ENCODE measurements around the gene HHATL. TPM values are rescaled to one million over a fixed set of nuclear protein-coding genes. Genes with fewer than 3 reads are reported as not detected.

Gene HHATL
- total and polyA plus RNA-seq, 10 of the 15 experiments (the other 5 are each of a cell fraction or from before 2014, with no cell fraction given), result not detected

- ChIA-PET RAD21 (ENCODE audit: unreplicated experiment) (no interaction called here), CTCF (interaction anchor here (0.9 to 4.2 kb wide), 17 partner anchors 8 to 209 kb away, joined by 3 to 30 read pairs (median 4); partner anchors contain the start of gene SEC22C), POLR2A (no interaction called here), SMC1A (ENCODE audit: uncharacterized antibody, unreplicated experiment) (interaction anchor here (1.6 to 3.0 kb wide), 6 partner anchors 17 to 174 kb away, joined by 3 to 27 read pairs (median 6); partner anchors contain the start of gene SEC22C)
- no peaks in the 10 kb centered on the region for H3K27me3 ChIP-seq (replicated peaks in 1 of 2; ENCODE audit: control insufficient read depth in 2 of 2, insufficient read depth in 2 of 2, low read length in 1 of 2)
- H2AFZ ChIP-seq (ENCODE audit: control insufficient read depth, low read depth, low read length), result no peak overlapping the region
- H3K4me1 ChIP-seq (ENCODE audit: control insufficient read depth, insufficient read depth, low read length), result no peaks in the 10 kb centered on the region
- no peak overlapping the region for H3K27ac ChIP-seq (ENCODE audit: control insufficient read depth, insufficient read depth)
- no peaks in the 10 kb centered on the region for H3K9me3 ChIP-seq (replicated peaks; ENCODE audit: control insufficient read depth, insufficient read depth, low read length)
- WGBS (ENCODE audit: insufficient coverage, insufficient replicate concordance, low lambda C conversion rate, missing lambda C conversion rate), result 32% methylated on average over 8 of the region's 8 CpGs
- H3K4me2 ChIP-seq (ENCODE audit: control insufficient read depth, insufficient read depth), result no peak overlapping the region
- no peak overlapping the region for H3K9ac ChIP-seq (ENCODE audit: control insufficient read depth, insufficient read depth, low read length)
- BruUV-seq (replicated peaks), result no TSS peak
- in situ Hi-C loops (cut with MboI) (loop anchor here (10.0 kb wide), 1 partner anchor 171 kb away; no protein-coding TSS in a partner anchor), intact Hi-C loops (cut with micrococcal nuclease; ENCODE audit: unreplicated experiment) (loop anchor here (10.0 kb wide), 1 partner anchor 201 kb away; no protein-coding TSS in a partner anchor)
- no peak for ATAC-seq
- no peak for DNase-seq (ENCODE audit: low read depth, low spot score)
- H3K36me3 ChIP-seq (ENCODE audit: control insufficient read depth in 2 of 2, insufficient read depth in 2 of 2, low read length in 1 of 2), result no peaks in the 10 kb centered on the region
- H3K4me3 ChIP-seq, result no peak overlapping the region
- H4K20me1 ChIP-seq (ENCODE audit: control insufficient read depth, insufficient read depth), result no peaks in the 10 kb centered on the region
- no peak for FAIRE-seq
- no peaks in the 10 kb centered on the region for H3K79me2 ChIP-seq (ENCODE audit: control insufficient read depth, insufficient read depth, low read length)
- no peak for TF ChIP-seq MYB (IDR thresholded peaks at IDR 0.05; ENCODE audit: borderline replicate concordance, low read depth, low read length)
- TF ChIP-seq, protein P1, sequence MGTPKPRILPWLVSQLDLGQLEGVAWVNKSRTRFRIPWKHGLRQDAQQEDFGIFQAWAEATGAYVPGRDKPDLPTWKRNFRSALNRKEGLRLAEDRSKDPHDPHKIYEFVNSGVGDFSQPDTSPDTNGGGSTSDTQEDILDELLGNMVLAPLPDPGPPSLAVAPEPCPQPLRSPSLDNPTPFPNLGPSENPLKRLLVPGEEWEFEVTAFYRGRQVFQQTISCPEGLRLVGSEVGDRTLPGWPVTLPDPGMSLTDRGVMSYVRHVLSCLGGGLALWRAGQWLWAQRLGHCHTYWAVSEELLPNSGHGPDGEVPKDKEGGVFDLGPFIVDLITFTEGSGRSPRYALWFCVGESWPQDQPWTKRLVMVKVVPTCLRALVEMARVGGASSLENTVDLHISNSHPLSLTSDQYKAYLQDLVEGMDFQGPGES (IDR thresholded peaks at IDR 0.05), result no peak
- no peak for TF ChIP-seq TBL1XR1 (IDR thresholded peaks at IDR 0.05; ENCODE audit: low read depth, low read length)
- TF ChIP-seq, protein P2, sequence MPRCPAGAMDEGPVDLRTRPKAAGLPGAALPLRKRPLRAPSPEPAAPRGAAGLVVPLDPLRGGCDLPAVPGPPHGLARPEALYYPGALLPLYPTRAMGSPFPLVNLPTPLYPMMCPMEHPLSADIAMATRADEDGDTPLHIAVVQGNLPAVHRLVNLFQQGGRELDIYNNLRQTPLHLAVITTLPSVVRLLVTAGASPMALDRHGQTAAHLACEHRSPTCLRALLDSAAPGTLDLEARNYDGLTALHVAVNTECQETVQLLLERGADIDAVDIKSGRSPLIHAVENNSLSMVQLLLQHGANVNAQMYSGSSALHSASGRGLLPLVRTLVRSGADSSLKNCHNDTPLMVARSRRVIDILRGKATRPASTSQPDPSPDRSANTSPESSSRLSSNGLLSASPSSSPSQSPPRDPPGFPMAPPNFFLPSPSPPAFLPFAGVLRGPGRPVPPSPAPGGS (IDR thresholded peaks at IDR 0.05; ENCODE audit: borderline replicate concordance, insufficient read depth, low read depth, low read length, poor library complexity, severe bottlenecking), result no peak
- no peak for TF ChIP-seq CUX1 (IDR thresholded peaks at IDR 0.05; ENCODE audit: insufficient replicate concordance, low read depth, low read length)
- TF ChIP-seq CBFB (IDR thresholded peaks at IDR 0.05; ENCODE audit: low read depth), result no peak
- no peak for TF ChIP-seq BHLHE40 (IDR thresholded peaks at IDR 0.05; ENCODE audit: borderline replicate concordance in 1 of 2, low read depth in 2 of 2, low read length in 1 of 2)
- no peak for TF ChIP-seq ASH2L (IDR thresholded peaks at IDR 0.05; ENCODE audit: borderline replicate concordance, low read depth)
- no peak for TF ChIP-seq SIN3A (IDR thresholded peaks at IDR 0.05; ENCODE audit: low read depth, low read length)
- TF ChIP-seq, protein P3, sequence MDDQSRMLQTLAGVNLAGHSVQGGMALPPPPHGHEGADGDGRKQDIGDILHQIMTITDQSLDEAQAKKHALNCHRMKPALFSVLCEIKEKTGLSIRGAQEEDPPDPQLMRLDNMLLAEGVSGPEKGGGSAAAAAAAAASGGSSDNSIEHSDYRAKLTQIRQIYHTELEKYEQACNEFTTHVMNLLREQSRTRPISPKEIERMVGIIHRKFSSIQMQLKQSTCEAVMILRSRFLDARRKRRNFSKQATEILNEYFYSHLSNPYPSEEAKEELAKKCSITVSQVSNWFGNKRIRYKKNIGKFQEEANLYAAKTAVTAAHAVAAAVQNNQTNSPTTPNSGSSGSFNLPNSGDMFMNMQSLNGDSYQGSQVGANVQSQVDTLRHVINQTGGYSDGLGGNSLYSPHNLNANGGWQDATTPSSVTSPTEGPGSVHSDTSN (IDR thresholded peaks at IDR 0.05; ENCODE audit: insufficient replicate concordance, low read depth, low read length), result no peak
- no peak for TF ChIP-seq RBBP5 (conservative IDR thresholded peaks at IDR 0.05)
- no peak for TF ChIP-seq SUZ12 (IDR thresholded peaks at IDR 0.05; ENCODE audit: unreplicated experiment)
These were observed 43.3 kb upstream of the HHATL start for GRCh38 chr3:42745776-42746454.
